Stomach (tissue), 19 donors: ENCODE results near the gene ZNF583. TPM values are rescaled to one million over a fixed set of nuclear protein-coding genes. Genes with fewer than 3 reads are reported as not detected.

Experiments
- DNase-seq, 2 donors: peaks; one replicate each; pipeline versions ENCODE4 v3.0.0 to v3.0.0-alpha.2; 2013 to 2019
- H3K27ac ChIP-seq, 5 donors: fragments of 200-600 bp in 4 of 5; sonication (generic) in 4 of 5; one replicate each; pipeline ENCODE4 v1.5.1; 2013 to 2019; ENCODE audit warnings: mild to moderate bottlenecking in 1 of 5, moderate library complexity in 1 of 5
- H3K27me3 ChIP-seq, 3 donors: fragments of 200-600 bp; sonication (generic); one replicate each; pipeline ENCODE4 v1.5.1; 2017 to 2019; ENCODE audit warnings: mixed run types in 1 of 3
- H3K36me3 ChIP-seq, 4 donors: fragments of 200-600 bp; sonication (generic); 1 replicate in 3 of 4; 2 replicates in 1 of 4; pipeline ENCODE4 v1.5.1; 2016 to 2019
- H3K4me1 ChIP-seq, 4 donors: fragments of 200-600 bp; sonication (generic); one replicate each; pipeline ENCODE4 v1.5.1; 2016 to 2019
- H3K4me3 ChIP-seq, 4 donors: fragments of 200-600 bp; sonication (generic) in 3 of 4; one replicate each; pipeline ENCODE4 v1.5.1; 2016 to 2019; ENCODE audit warnings: mild to moderate bottlenecking in 1 of 4
- H3K9me3 ChIP-seq, 4 donors: fragments of 200-600 bp; sonication (generic); one replicate each; pipeline ENCODE4 v1.5.1; 2016 to 2019
- EP300 ChIP-seq: sonication (generic); formaldehyde crosslinking; IDR thresholded peaks from one replicate; pipeline ENCODE4 v1.6.1; 2017; ENCODE audit warnings: antibody characterized with exemption
- POLR2A ChIP-seq, 4 donors: fragments of 450-650 bp; IDR thresholded peaks; one replicate each; pipeline ENCODE4 v1.6.1; 2016; ENCODE audit warnings: antibody characterized with exemption in 4 of 4, control low read depth in 2 of 4, mild to moderate bottlenecking in 1 of 4, moderate library complexity in 1 of 4
- POLR2AphosphoS5 ChIP-seq, 3 donors: sonication (generic); formaldehyde crosslinking; IDR thresholded peaks; one replicate each; pipeline ENCODE4 v1.6.1; 2016; ENCODE audit warnings: antibody characterized with exemption in 3 of 3
- WGBS, 5 donors: extraction: QIAGEN DNeasy Blood & Tissue Kit in 3 of 5; methylation state at CpG; one replicate each; pipeline versions ENCODE4 v1.1.5 to v1.1.7; 2013 to 2018; 5-methylcytosine and 5-hydroxymethylcytosine counted together
- intact Hi-C: fragments of 100-400 bp; cut with DNase I; formaldehyde crosslinking; loops from one replicate; pipeline ENCODE4 v1.15.1; 2023; ENCODE audit warnings: low total_unique reads
- long read RNA-seq, 10 donors: transcript quantifications; one replicate each; lab custom pipeline, GENCODE V29; 2026
- polyA plus RNA-seq, 3 donors: library from polyadenylated mRNA; stranded (reverse); fragments of 200-250 nt; gene quantifications; one replicate each; pipeline ENCODE4 v1.2.3, GENCODE V29; 2013
- total RNA-seq, 5 donors: library from RNA; depleted of rRNA; stranded (reverse); fragments of >200 nt; gene quantifications; one replicate each; pipeline versions ENCODE4 v1.1.0 to v1.2.3, GENCODE V29; 2014 to 2016
- TF ChIP-seq, protein P1 (sequence below), 7 experiments: fragments of 450-650 bp in 4 of 7; fragments of 200-600 bp in 3 of 7; sonication (generic) in 3 of 7; IDR thresholded peaks; one replicate each; pipeline ENCODE4 v1.5.1; 2016 to 2019; ENCODE audit warnings: antibody characterized with exemption in 7 of 7, control low read depth in 2 of 7, mild to moderate bottlenecking in 1 of 7
- donor health status: healthy with polysubstance abuse.
- donor health status: Bipolar disorder and iron deficiency.
- donor health status: healthy.

Gene ZNF583
- total RNA-seq: 10 to 100 TPM in 1 of 5 donors, 1 to 10 TPM in 2, under 1 TPM in 1, not detected in 1; 0.45 to 13.0 (median 5.7) TPM
- polyA plus RNA-seq: 1 to 10 TPM in 2 of 3 donors, under 1 TPM in 1; 0.75 to 3.4 (median 1.3) TPM
- long read RNA-seq, donor 1: 0 reads
- long read RNA-seq, donor 2: 0 reads
- long read RNA-seq, donor 3: 0 reads
- long read RNA-seq, donor 4, partial matches to known transcripts: 0 of 1 reads
- long read RNA-seq, donor 4, other reads (novel, unspliced or antisense): 0 of 1 reads
- long read RNA-seq, donor 5, full-length matches to known transcripts: 2 of 2 reads
- long read RNA-seq, donor 5, partial matches to known transcripts: 0 of 2 reads
- long read RNA-seq, donor 5, other reads (novel, unspliced or antisense): 0 of 2 reads
- long read RNA-seq, donor 6, full-length matches to known transcripts: 5 of 5 reads
- long read RNA-seq, donor 6, partial matches to known transcripts: 0 of 5 reads
- long read RNA-seq, donor 6, other reads (novel, unspliced or antisense): 0 of 5 reads
- long read RNA-seq, donor 7, full-length matches to known transcripts: 4 of 4 reads
- long read RNA-seq, donor 7, partial matches to known transcripts: 0 of 4 reads
- long read RNA-seq, donor 7, other reads (novel, unspliced or antisense): 0 of 4 reads
- long read RNA-seq, donor 8: 0 reads
- long read RNA-seq, donor 9, full-length matches to known transcripts: 2 of 2 reads
- long read RNA-seq, donor 9, partial matches to known transcripts: 0 of 2 reads
- long read RNA-seq, donor 9, other reads (novel, unspliced or antisense): 0 of 2 reads
- long read RNA-seq, donor 10, full-length matches to known transcripts: 2 of 2 reads
- long read RNA-seq, donor 10, partial matches to known transcripts: 0 of 2 reads
- long read RNA-seq, donor 10, other reads (novel, unspliced or antisense): 0 of 2 reads

DNA sequence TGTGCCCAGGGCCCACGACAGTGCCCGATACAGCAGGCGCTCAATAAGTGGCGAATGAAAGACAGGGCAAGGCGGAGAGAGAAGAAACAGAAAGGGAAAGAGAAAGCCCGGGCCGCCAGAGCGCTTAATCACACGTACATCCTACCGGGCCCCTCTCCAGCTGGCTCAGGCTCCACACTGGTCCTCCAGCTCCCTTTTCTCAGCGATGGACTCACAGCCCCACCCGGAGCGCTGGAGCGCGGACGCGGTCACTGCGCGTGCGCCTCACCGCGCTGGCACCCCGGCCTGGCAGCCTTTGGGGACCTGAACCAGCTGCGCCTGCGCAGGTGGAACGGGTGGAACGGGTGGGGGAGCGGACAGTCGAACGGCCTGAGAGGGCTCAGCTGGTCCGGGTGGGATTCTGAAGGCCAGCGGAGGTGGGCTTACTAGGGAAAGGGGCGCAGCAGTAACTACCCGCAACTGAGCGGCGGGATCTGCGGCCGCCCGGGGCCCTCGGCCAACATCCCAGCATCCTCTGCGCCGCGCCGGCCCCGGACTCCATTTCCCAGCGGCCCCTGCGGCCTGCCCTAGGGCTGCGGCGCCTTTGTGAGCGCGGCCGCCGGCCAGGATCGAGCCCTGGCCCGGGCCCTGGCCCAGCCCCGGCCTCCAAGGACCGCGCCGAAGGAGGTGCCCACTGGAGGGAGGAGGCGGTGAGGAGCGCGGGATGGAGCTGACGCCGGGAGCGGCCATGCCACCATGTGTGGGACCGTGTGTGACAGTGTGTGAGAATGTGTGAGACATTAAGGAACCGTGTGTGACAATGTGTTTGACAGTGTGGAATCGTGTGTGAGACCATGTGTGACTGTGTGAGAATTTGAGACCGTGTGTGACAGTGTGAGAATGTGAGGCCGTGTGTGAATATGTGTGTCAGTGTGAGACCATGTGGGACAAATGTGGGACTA is at the start of gene ZNF583:
Gene ZNF583, plus strand, starts transcription at position 569 of the 941 bp plus-strand sequence. CDS start 2,783 bp downstream, outside the sequence.
- Histone ChIP-seq H3K4me3 (peak within 1 kb of the TSS; percentile 70 to 85 (median 78)), H3K9me3 (peaks cover 16 to 78% (median 54%) of the 10 kb centered on the region in 4 donors), H3K27ac (peak within 1 kb of the TSS; percentile 84 to 97 (median 94)), H3K36me3 (peaks cover 19 to 57% (median 32%) of the 10 kb centered on the region in 4 donors), H3K4me1 (peaks cover 6 to 24% (median 20%) of the 10 kb centered on the region in 4 donors), H3K27me3 (no peaks in the 10 kb centered on the region)
- DNase-seq: peak; percentile 95 to 99
- TF ChIP-seq, protein P1, sequence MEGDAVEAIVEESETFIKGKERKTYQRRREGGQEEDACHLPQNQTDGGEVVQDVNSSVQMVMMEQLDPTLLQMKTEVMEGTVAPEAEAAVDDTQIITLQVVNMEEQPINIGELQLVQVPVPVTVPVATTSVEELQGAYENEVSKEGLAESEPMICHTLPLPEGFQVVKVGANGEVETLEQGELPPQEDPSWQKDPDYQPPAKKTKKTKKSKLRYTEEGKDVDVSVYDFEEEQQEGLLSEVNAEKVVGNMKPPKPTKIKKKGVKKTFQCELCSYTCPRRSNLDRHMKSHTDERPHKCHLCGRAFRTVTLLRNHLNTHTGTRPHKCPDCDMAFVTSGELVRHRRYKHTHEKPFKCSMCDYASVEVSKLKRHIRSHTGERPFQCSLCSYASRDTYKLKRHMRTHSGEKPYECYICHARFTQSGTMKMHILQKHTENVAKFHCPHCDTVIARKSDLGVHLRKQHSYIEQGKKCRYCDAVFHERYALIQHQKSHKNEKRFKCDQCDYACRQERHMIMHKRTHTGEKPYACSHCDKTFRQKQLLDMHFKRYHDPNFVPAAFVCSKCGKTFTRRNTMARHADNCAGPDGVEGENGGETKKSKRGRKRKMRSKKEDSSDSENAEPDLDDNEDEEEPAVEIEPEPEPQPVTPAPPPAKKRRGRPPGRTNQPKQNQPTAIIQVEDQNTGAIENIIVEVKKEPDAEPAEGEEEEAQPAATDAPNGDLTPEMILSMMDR (IDR thresholded peaks at IDR 0.05): peak in 1 of 7 experiments; percentile 8
- TF ChIP-seq POLR2AphosphoS5 (IDR thresholded peaks at IDR 0.05) (peak; percentile 28 to 69 (median 66)), EP300 (no peak)
- 0 to 1% (median 0%) methylated on average over 56 to 70 of the region's 70 CpGs for WGBS, 5 donors
- intact Hi-C loops: loop anchor here (10.0 kb wide), 1 partner anchor 191 kb away; the partner anchor contains the start of gene ZNF71

DNA sequence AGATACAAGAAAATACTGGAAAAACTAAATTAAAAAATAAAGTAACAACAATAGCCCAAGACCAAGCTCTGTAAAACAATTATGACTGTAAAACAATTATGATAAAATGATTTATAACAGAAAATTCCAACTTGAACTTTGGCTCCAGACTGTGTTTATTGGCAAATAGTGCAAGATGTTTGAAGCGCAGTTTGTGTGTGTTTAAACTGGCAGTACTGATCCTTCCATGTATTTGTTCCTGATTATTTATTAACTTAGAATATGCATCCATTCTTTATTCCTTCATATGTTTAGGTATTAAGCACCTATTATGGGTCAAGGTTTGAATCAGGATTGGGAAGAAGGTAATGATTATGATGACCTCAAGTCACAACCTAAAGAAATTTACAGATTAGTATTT is 48.6 kb upstream of the ZNF583 start:
- H3K4me1 ChIP-seq: no peaks in the 10 kb centered on the region
- H3K27me3 ChIP-seq: no peaks in the 10 kb centered on the region
- TF ChIP-seq, protein P1 (IDR thresholded peaks at IDR 0.05): no peak
- TF ChIP-seq EP300 (no peak), POLR2A (IDR thresholded peaks at IDR 0.05) (no peak), POLR2AphosphoS5 (IDR thresholded peaks at IDR 0.05) (no peak)
- WGBS, 5 donors: 29 to 57% (median 42%) methylated on average over 1 of the region's 1 CpG
- H3K4me3 ChIP-seq: no peak overlapping the region
- intact Hi-C loops: no loop called here
- DNase-seq: no peak
- no peak overlapping the region for H3K27ac ChIP-seq
- peaks cover 0 to 17% (median 11%) of the 10 kb centered on the region in 4 donors for H3K9me3 ChIP-seq
- peaks cover 0 to 3% (median 0%) of the 10 kb centered on the region in 4 donors for H3K36me3 ChIP-seq

DNA sequence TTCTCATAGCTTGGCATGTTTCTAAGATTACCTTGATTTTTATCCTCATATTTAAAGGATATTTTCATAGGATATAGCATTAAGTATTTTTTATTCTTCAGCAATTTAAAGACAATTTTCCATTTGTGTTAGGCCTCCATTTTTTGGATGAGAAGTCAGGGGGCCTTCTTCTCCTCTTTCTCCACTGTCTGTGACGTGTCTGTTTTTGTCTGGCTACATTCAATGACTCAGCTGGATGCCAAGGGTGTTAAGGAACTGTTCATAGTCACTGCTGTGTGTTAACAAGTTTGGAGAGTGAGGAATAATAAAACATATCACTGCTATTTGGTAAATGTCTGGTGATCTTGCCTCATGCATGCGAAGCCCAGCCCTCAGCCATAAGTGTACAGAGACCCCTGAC is 47.2 kb upstream of the ZNF583 start:
- Histone ChIP-seq H3K27me3 (no peaks in the 10 kb centered on the region), H3K36me3 (peaks cover 0 to 17% (median 0%) of the 10 kb centered on the region in 4 donors), H3K4me1 (no peaks in the 10 kb centered on the region), H3K27ac (no peak overlapping the region), H3K9me3 (peaks cover 0 to 31% (median 21%) of the 10 kb centered on the region in 4 donors), H3K4me3 (no peak overlapping the region)
- TF ChIP-seq EP300: no peak
- TF ChIP-seq POLR2AphosphoS5 (IDR thresholded peaks at IDR 0.05): no peak
- TF ChIP-seq POLR2A (IDR thresholded peaks at IDR 0.05): no peak
- TF ChIP-seq, protein P1 (IDR thresholded peaks at IDR 0.05): no peak
- WGBS, 5 donors: 41 to 84% (median 80%) methylated on average over 2 of the region's 2 CpGs
- intact Hi-C loops: no loop called here
- no peak for DNase-seq
